ENCODE measurements around the gene GCN1.

GCN1 gene

DNA sequence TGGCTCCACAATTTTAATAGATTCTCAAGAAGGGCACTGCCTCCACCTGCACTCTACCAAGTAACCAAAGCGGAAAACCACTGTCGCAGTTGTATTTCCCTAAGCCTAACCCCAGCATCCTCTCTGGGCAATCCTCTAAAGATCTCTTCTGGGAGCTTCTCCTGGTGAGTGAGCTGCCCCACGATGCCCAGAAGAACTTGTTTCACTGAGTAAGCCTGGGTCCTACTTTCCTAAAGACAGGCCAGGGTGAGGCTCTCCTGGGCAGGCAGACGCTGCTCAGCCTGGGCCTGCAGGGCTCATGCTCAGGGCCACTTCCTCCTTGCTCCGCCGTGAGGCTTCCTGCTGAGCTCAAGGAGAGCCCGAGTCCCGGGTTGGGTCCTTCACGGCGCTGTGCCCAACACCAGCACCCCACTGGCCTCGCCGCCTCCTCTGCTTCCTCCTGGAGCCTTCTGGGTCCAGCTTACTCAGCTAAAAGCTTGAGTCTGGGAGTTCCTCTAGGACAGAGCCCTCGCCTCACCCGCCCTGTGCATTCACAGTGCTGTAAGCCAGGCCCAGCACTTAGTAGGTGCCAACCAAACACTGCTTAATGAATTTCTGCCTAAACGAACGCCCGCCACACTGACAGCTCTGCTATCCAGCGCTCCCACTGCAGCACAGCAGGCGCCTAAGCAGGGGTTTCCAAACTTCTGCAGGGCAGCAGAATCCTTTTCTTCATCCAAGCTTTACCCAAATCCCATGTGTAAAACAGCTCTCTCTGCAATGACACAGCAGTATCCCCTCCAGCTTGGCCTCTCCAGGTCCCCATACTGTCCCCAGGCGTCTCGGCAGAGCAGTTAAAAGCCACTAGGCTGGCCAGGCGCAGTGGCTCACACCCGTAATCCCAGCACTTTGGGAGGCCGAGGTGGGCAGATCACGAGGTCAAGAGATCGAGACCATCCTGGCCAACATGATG is 83.7 kb downstream of the GCN1 start:
- no peak for DNase-seq

GRCh38 chr12:120109570-120110267 is 84.8 kb downstream of the GCN1 start:
- no peak for DNase-seq

DNA sequence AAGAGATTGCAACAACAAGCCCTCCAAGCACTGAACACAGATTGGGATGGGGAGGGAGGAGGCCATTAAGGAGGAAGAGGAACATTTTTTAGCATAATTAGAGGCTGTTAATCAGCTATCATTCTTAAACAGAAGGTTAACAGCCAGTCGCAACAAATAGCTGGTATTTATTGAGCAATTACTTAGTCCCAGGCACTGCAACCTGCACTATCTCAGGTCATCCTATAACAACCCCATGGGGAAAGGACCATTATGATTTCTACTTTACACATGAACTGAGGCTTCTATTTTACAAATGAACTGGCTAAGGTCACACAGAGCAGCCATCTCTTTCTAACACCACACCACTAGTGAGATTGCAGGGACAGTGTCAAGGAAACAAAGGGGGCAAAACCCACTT is 88.4 kb downstream of the GCN1 start:
- no peak for DNase-seq

GRCh38 chr12:120103371-120103770 is 91.1 kb downstream of the GCN1 start:
- DNase-seq = no peak

- no peak for DNase-seq
Measured at GRCh38 chr12:120103044-120103338, 91.5 kb downstream of the GCN1 start.

GRCh38 chr12:120102189-120103043 is 92.1 kb downstream of the GCN1 start:
- no peak for DNase-seq

GRCh38 chr12:120101617-120102016 is 92.9 kb downstream of the GCN1 start:
- no peak for DNase-seq

- no peak for DNase-seq
Measured at GRCh38 chr12:120101182-120101581, 93.3 kb downstream of the GCN1 start.

- no peak for DNase-seq
Measured at GRCh38 chr12:120100630-120101029, 93.9 kb downstream of the GCN1 start.

- DNase-seq = no peak
Measured at GRCh38 chr12:120099738-120100137, 94.8 kb downstream of the GCN1 start.

- no peak for DNase-seq
Measured at GRCh38 chr12:120098756-120099470, 95.6 kb downstream of the GCN1 start.

GRCh38 chr12:120096671-120097202 is 97.8 kb downstream of the GCN1 start:
- no peak for DNase-seq

- DNase-seq = no peak
Measured at GRCh38 chr12:120095736-120096135, 98.8 kb downstream of the GCN1 start.

DNA sequence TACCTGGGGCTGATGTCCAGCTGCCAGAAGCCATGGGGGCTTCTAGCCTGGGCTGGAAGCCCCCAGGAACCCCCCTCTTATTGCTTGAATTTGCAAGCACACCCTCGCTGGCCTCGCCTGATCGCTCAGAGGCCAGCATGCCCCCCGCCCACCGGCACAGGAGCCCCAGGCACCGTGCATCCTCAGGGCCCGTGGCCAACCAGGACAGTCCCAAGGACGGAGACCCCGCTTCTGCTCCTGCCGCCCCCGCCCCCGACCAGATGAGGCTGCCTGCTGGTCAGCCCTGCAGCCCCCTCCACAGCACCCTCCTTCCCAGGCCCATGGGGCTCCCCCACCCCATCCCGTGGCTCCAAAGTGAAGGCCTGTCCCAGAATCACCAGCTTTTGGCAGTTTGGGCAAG is 99.2 kb downstream of the GCN1 start:
- no peak for DNase-seq

DNA sequence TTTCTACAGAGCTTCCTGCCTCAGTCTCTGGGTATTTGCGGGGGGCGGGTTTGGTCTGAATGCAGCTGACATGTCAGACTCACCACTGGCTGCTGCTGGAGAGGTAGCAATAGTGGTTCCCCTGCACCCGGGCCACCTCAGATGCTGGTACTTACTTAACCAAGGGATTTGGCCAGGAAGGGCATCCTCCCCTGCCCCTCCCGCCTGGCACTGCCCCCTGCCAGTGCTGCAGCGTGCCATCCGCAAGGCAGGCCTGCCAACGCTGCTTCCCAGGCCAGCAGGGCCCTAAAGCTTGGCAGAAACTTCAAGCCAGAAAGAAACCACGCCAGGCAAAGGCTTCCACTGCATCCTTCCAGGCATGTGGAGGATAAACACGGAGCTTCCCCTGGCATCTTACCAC is 100.0 kb downstream of the GCN1 start:
- no peak for DNase-seq

GRCh38 chr12:120093592-120094355 is 100.7 kb downstream of the GCN1 start:
- no peak for DNase-seq

DNA sequence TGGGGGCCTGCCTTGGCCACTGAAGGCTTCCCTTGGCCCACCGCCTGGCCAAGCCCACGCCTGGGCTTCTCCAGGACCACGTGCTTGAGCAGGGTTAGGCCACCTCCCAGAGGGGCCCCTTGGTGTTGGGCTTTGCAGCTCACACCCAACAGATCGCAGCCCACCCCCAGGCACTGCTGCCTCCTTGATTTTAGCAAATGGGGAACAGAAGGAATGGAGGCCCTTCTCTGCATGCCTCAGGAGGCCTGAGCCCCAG is 101.3 kb downstream of the GCN1 start:
- DNase-seq = no peak

- DNase-seq = no peak
Measured at GRCh38 chr12:120092551-120093335, 101.8 kb downstream of the GCN1 start.

GRCh38 chr12:120091371-120092090 is 103.0 kb downstream of the GCN1 start:
- DNase-seq = no peak

DNA sequence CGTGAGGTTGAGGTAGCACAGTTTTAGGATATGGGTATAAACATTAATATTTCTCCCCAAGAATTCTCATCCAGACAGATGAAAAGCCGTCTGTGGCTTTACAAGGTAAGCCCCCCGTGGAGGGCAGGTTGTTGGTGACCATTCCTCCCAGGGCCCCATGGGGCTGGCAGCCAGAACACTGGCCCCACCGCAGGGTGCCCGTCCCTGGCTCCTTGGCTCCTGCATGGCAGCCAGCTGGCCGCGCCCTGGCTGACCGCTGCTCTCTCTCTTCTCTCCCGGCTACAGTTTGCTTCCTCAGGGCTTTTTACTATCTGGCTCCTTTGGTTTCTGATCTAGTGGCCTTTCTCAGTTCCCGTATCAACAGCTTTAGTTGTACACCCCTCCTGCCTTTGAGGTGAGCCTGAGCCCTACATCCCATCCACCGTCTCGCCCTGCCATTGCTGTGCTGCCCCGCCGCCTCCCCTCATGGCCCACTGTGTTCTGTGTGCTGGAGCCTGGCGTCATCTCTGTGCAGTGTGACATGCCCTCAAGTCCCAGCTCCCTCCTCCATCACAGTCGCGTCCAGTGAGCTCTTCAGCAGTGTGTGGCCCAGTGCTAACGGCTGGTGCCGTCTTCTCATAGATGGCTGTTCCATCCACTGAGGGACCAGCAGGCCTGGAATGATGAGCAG is 103.8 kb downstream of the GCN1 start:
- no peak for DNase-seq

All from EL (cell line).